ENCODE results near the gene SGO2.

SGO2 gene

GRCh38 chr2:200622106-200622505 lies 96.1 kb downstream of the SGO2 start:
- DNase-seq = no peak

GRCh38 chr2:200624026-200624425 lies 98.0 kb downstream of the SGO2 start:
- no peak for DNase-seq

GRCh38 chr2:200624658-200625057 lies 98.7 kb downstream of the SGO2 start:
- DNase-seq = peak; percentile 89

- DNase-seq = no peak
These were observed 99.3 kb downstream of the SGO2 start for GRCh38 chr2:200625282-200625681.

- peak; percentile 56 for DNase-seq
These were observed 100.0 kb downstream of the SGO2 start for GRCh38 chr2:200625958-200626363.

- DNase-seq = no peak
These were observed 101.2 kb downstream of the SGO2 start for GRCh38 chr2:200627110-200627770.

GRCh38 chr2:200628461-200628860 lies 102.5 kb downstream of the SGO2 start:
- peak; percentile 44 for DNase-seq

GRCh38 chr2:200631287-200631686 lies 105.3 kb downstream of the SGO2 start:
- DNase-seq = no peak

Measured in fibroblast of skin of back (primary cell).